Embryonic facial prominence (tissue), 1 donor: ENCODE results near the gene TM4SF18.
"Not testable (repeated sequence)": the region's sequence is repeated elsewhere in the genome, so short reads cannot be mapped to it uniquely, and the experiment has no call there.

Experiments
- DNase-seq: peaks from one replicate; pipeline ENCODE4 v3.0.0-alpha.2; 2016; ENCODE audit errors: extremely low spot score

The TM4SF18 gene

DNA sequence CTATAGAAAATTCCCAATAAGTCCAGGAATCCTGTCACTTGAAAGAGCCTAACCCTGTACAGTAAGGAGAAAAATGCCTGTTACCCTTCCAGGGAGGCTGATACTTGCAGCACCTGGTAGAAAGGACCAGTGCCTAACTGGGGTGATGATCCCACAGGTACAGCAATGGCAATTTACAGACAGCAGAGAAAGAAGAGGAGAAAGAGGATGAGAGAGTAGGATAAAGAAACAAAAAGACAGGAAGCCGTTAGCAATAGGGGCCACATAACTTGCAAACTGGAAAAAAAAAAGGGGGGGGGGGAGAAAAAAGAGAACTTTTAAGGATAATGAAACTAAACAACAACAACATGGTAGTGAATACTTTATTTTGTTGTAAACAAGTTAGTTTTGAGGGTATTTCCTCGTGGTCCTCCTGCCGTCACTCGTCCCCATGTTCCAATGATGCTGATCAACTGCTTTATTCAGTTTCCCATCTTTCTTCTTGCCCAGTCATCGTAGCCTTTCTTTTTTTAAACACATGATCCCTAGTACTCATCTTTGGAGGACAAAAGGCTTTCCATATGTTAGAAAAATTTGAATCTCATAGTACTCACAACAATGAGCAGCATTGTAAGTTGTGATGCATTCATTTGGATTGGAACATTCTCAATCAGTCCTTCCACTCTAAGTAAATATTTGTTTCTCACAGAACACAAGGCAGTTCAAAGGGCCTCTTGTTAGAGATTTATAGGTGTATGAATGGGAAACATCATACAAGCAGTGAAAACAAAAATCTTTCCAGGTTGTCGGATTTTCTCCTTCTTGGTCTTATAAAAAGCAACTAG is 35.5 kb upstream of the TM4SF18 start:
- no peak for DNase-seq

DNA sequence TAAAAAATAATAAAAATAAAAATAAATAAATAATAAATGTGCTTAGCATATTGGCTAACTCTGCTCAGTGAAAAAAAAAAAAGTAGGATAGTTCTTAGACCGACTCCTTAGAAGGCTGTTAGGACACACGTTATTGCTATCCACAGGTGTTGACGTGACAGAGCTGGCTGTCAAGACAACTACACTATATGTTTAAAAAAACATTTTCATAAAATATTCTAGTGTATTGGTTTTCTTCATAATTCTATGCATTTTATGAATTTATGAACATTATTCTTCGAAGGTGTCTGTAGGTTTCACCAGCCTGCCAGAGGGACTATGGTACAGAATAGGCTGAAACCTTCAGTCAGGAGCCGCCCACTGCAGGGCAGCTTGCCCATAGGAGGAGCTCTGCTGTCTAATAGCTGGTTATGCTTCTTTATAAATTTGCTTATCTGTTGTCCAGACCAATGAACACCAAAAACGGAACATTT is 34.8 kb upstream of the TM4SF18 start:
- no peak for DNase-seq

DNA sequence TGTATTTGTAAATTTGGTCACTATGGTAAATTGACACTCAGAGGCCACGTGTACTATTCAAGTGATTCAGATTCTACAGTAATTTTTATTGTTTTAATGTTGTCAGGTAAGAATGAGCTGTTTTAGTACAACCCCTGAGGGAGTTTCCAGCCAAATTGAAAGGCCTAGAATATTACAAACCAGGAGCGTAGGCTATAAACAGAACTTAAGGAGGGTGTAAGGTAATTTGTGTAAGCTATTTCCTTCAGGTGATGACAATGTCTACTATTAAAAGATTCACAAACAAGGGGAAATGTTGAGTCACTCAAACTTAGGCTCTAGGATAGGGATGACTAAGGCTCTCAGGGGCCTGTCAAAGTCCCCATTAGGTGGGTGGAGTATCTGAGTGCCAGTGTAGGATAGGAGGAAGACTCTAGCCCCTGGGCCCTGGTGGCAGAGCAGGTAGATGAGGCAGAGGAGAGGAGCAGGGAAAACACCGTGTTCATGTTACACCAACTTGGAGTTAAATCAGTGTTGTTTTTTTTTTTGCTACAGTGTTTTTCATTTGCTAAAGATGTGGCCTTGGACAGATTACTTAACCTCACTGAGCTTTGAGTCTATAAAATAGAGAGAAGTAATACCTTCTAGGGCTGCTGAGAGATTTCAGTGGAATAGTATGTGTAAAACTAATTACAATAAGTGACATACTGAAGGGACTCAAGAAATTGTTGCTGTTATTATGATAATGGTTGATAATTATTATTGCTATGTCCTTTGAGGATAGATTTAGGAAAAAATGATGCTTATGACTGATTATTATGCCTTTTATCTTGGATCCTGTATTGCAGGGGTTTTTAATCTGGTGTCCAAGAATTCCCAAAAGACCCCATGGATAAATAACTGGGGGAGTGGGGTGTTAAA is 33.8 kb upstream of the TM4SF18 start:
- no peak for DNase-seq

DNA sequence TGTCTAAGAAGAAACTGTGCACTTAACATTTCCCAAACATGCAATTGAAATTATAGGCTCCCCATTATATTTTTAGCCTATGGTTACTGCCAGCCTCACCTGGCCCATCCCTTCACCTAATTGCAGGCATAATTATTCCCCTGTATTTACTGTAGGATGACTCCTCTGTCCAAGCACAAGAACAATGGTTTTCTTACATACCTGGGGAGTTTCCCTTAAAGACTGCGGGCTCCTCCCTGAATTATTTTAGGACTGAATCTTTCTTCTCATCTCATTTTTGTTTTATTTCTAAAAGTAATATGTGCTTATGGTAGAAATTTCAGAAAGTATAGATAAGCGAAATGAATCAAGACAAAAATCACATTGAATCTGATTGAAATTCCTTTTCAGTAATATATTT is 32.6 kb upstream of the TM4SF18 start:
- DNase-seq = no peak

- DNase-seq = no peak
These were observed 31.2 kb upstream of the TM4SF18 start for GRCh38 chr3:149364624-149365023.

- DNase-seq = no peak
These were observed 29.6 kb upstream of the TM4SF18 start for GRCh38 chr3:149363053-149363452.

- DNase-seq = no peak
These were observed 28.9 kb upstream of the TM4SF18 start for GRCh38 chr3:149362366-149362765.

- DNase-seq = no peak
These were observed 23.2 kb upstream of the TM4SF18 start for GRCh38 chr3:149356630-149357029.

DNA sequence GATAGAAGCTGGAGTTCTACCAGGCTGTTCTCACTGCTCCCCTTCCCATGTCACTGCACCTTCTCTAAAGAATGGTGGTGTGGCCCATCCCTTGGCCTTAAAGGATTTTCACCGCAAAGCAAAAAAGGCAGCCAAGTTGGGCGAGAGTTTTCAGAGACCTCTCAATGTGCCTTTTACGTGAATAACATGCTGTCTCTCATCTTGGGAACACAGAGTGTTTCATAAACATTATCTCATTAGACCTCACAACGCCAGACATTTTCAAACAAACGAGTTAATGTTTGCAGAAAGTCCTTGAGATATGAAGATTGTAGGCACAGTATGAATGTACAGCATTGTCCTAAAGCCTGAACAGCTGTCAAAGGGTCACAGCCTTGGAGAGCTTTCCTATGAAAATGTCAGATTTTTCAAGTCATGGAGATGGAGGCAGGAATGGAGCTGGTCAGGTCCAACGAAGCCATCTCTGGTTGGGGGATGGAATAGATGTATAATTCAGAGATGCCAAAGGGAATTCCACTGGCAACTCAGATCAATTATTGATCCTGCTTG is 22.7 kb upstream of the TM4SF18 start:
- no peak for DNase-seq

DNA sequence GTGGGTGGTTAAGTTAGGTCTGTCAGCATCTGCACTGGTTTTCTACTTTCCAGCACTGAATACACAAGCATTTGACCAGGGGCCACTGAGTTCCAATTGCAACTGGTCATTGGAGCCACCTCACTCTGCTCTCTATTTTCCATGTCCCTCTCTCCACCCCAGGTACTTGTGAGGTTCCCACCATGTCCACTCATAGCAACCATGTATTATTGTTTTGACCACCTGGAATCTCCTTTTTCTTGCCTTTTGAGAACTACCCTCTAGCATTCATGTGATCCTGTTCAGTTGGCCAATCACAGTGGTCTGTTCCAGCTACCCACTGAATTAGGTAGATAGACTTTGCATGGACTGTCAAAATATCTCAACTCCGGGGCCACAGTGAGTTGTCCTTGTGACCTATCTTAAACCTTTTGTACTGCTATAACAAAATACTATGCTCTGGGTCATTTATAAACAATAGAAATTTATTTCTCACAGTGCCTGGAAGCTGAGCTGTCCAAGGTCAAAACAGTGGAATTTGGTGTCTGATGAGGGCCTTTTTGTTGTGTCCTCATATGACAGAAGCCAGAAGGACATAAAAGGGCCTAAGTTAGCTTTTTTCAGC is 20.2 kb upstream of the TM4SF18 start:
- DNase-seq = no peak

DNA sequence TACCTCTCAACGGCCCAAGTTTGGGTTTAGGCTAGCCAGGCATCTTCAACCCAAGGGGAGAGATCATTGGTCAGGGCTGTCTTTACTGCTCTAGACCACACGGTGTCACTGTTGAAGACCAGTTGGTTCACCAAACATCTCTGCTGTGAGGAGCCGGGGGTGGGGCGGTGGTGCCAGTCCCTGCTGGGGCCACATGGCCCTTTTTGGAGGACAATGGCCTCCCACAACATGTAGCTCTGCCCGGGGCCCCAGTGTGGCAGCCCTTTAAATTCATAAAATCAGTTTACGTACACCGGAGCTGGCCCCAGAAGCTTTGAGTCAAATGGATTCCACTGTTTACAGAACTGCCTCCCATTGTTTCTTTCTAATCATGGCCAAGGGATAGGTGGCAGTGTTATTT is 19.1 kb upstream of the TM4SF18 start:
- no peak for DNase-seq

GRCh38 chr3:149343951-149344350 is 10.5 kb upstream of the TM4SF18 start:
- DNase-seq = no peak

- no peak for DNase-seq
These were observed 9.3 kb upstream of the TM4SF18 start for GRCh38 chr3:149342413-149343380.

GRCh38 chr3:149340310-149340933 is 7.0 kb upstream of the TM4SF18 start:
- DNase-seq = no peak

- no peak for DNase-seq
These were observed 6.5 kb upstream of the TM4SF18 start for GRCh38 chr3:149339931-149340309.

GRCh38 chr3:149337486-149337885 is 4.0 kb upstream of the TM4SF18 start:
- not testable (repeated sequence) for DNase-seq

GRCh38 chr3:149336925-149337324 is 3.5 kb upstream of the TM4SF18 start:
- no peak for DNase-seq

DNA sequence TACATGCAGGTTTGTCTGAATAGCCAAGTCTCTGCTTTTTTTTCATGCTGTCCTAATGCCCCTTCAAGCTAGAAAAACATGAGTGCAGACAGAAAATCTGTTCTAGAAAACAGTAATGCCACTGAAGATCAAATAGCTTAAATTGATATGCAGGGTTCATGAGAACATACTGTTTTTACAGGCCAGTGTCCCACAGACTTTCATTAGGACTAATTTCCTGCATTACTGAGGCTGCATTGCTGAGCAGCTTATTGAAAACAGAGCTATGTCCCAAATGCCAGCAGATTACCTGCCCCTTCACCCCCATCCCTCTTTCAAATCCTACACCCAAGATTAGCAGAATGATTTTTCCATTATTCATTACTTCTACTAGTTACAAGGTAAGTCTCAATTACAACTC is 665 bp downstream of the TM4SF18 start:
- no peak for DNase-seq

DNA sequence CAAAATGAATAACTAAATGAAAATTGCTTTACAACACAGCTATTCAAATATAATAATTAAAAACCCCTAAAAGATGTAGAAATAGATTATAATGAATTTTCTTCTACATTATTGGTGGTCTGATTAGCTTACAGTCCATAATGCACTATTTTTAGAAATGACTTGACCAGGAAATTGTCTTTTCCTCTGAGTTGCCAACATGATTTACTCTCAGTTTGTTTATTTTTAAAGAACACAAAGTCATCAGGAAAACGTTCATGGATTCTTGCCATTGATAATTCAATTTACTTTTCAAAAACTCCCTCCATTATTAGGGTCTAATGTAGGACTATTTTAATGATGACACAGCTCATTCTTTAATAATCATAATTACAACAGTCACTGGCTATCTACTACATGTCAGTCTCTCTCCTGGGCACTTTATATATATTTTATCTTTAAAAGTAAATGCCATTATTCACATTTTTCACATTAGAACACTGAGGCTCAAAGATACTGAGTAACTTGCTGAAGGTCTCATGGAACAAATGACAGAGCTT is 1.1 kb downstream of the TM4SF18 start:
- no peak for DNase-seq

GRCh38 chr3:149331396-149331795 is 2.0 kb downstream of the TM4SF18 start:
- no peak for DNase-seq
